Lower lobe of right lung (tissue), 2 donors: ENCODE data around the gene HTT. TPM values are rescaled to one million over a fixed set of nuclear protein-coding genes. Genes with fewer than 3 reads are reported as not detected.
A peak's percentile ranks its signal among the peaks of the same experiment; 100 is the strongest.

Experiments used
- ATAC-seq, 2 donors: fragments of 200-7000 bp; cut with Tn5 transposase; one replicate each; pipeline ENCODE4 v1.9.1; 2020 to 2022; ENCODE audit warnings: mild to moderate bottlenecking in 2 of 2, moderate library complexity in 2 of 2
- DNase-seq: peaks from one replicate; pipeline ENCODE4 v3.0.0-alpha.2; 2020
- H3K27ac ChIP-seq: fragments of 200-600 bp; one replicate; pipeline ENCODE4 v1.8.0; 2022
- H3K27me3 ChIP-seq: fragments of 200-600 bp; one replicate; pipeline ENCODE4 v1.8.0; 2022; ENCODE audit warnings: low read depth
- H3K36me3 ChIP-seq: fragments of 200-600 bp; one replicate; pipeline ENCODE4 v1.8.0; 2022; ENCODE audit warnings: mild to moderate bottlenecking
- H3K4me1 ChIP-seq: fragments of 200-600 bp; one replicate; pipeline ENCODE4 v1.8.0; 2022
- H3K4me3 ChIP-seq: fragments of 200-600 bp; one replicate; pipeline ENCODE4 v1.8.0; 2022; ENCODE audit warnings: mild to moderate bottlenecking
- H3K9me3 ChIP-seq: fragments of 200-600 bp; one replicate; pipeline ENCODE4 v1.8.0; 2022
- intact Hi-C: fragments of 100-400 bp; cut with DNase I; formaldehyde crosslinking; loops from one replicate; pipeline ENCODE4 v1.11.0; 2022
- total RNA-seq: library from RNA; stranded (reverse); fragmentation: NEBNext Ultra II Directional; extraction: Animal tissue kit (Norgen Biotek cat#: 25700); gene quantifications from one replicate; pipeline ENCODE4 v1.2.1, GENCODE V29; 2021
- TF ChIP-seq, protein P1 (sequence below): fragments of 200-600 bp; IDR thresholded peaks from one replicate; pipeline ENCODE4 v1.8.0; 2022; ENCODE audit warnings: antibody characterized with exemption, mild to moderate bottlenecking
- donor health status: DM: no; HTN: yes; CAD: no; lungs with severe emphysema.

The HTT gene
- total RNA-seq, 1 donor from 2014 or later, result 73.1 TPM

GRCh38 chr4:3283483-3283882, 209.0 kb downstream of the HTT start:
- Histone ChIP-seq H3K27me3 (peaks cover 6% of the 10 kb centered on the region), H3K36me3 (no peaks in the 10 kb centered on the region), H3K9me3 (no peaks in the 10 kb centered on the region), H3K4me3 (no peak overlapping the region), H3K4me1 (peaks cover 14% of the 10 kb centered on the region), H3K27ac (no peak overlapping the region)
- DNase-seq (no peak), ATAC-seq (no peak)
- TF ChIP-seq, protein P1, sequence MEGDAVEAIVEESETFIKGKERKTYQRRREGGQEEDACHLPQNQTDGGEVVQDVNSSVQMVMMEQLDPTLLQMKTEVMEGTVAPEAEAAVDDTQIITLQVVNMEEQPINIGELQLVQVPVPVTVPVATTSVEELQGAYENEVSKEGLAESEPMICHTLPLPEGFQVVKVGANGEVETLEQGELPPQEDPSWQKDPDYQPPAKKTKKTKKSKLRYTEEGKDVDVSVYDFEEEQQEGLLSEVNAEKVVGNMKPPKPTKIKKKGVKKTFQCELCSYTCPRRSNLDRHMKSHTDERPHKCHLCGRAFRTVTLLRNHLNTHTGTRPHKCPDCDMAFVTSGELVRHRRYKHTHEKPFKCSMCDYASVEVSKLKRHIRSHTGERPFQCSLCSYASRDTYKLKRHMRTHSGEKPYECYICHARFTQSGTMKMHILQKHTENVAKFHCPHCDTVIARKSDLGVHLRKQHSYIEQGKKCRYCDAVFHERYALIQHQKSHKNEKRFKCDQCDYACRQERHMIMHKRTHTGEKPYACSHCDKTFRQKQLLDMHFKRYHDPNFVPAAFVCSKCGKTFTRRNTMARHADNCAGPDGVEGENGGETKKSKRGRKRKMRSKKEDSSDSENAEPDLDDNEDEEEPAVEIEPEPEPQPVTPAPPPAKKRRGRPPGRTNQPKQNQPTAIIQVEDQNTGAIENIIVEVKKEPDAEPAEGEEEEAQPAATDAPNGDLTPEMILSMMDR, result no peak
- intact Hi-C loops, result no loop called here

GRCh38 chr4:3283916-3284315, 209.4 kb downstream of the HTT start:
- intact Hi-C loops, result no loop called here
- TF ChIP-seq, protein P1, result no peak
- peaks cover 16% of the 10 kb centered on the region for H3K4me1 ChIP-seq
- no peaks in the 10 kb centered on the region for H3K9me3 ChIP-seq
- peaks cover 6% of the 10 kb centered on the region for H3K27me3 ChIP-seq
- ATAC-seq (no peak), DNase-seq (no peak)
- no peaks in the 10 kb centered on the region for H3K36me3 ChIP-seq
- H3K4me3 ChIP-seq, result no peak overlapping the region
- H3K27ac ChIP-seq, result no peak overlapping the region

GRCh38 chr4:3284734-3285557, 210.5 kb downstream of the HTT start:
- no peak for DNase-seq
- Histone ChIP-seq H3K4me1 (peaks cover 16% of the 10 kb centered on the region), H3K27me3 (peaks cover 6% of the 10 kb centered on the region), H3K36me3 (no peaks in the 10 kb centered on the region), H3K4me3 (no peak overlapping the region), H3K9me3 (no peaks in the 10 kb centered on the region), H3K27ac (no peak overlapping the region)
- no peak for ATAC-seq
- intact Hi-C loops, result no loop called here
- TF ChIP-seq, protein P1, result no peak

DNA sequence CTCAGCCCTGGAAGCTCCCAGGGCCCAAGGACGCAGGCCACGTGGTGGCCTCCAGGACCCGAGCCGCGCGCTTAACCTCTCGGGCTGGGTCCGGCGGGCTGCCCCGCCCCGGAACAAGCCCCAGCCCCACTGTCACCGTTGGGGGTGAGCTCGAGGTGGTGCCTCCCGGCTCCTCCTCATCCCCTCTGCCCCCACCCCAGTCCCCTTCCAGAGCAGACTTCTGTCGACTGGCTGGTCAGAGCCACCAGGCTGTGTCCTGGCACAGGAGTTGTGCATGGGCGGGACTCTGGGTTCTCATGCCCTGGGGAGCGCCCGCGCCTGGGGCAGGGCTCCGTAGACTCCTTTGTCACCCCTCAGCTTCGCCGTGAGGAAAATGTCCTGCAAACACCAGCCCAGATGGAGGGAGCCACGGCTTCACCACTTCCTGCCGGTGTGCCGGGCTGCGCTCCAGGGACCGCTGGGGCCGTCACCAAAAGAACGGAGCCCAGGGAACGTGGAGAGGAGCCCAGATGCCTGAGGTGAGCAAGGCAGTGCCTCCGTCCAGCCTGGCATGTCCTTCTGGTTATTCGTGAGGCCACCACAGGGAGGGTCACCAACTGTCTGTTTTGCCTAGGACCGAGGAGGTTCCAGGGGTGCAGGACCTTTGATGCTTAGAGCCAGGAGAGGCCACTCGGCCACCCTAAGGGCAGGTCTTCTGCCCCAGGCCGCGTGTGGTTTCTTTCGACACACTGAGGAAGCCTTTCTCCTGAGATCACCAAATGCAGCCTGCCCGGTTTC, 211.3 kb downstream of the HTT start:
- TF ChIP-seq, protein P1, result no peak
- Histone ChIP-seq H3K27me3 (peaks cover 6% of the 10 kb centered on the region), H3K9me3 (no peaks in the 10 kb centered on the region), H3K4me1 (peaks cover 16% of the 10 kb centered on the region), H3K4me3 (no peak overlapping the region), H3K36me3 (no peaks in the 10 kb centered on the region), H3K27ac (no peak overlapping the region)
- ATAC-seq (peak; percentile 69 to 74), DNase-seq (peak; percentile 76)
- intact Hi-C loops, result no loop called here

GRCh38 chr4:3286335-3287175, 212.1 kb downstream of the HTT start:
- no peak for DNase-seq

More at GRCh38 chr4:3286335-3287175, 212.1 kb downstream of the HTT start:
- no peaks in the 10 kb centered on the region for H3K9me3 ChIP-seq
- peaks cover 23% of the 10 kb centered on the region for H3K4me1 ChIP-seq
- intact Hi-C loops, result no loop called here
- H3K27me3 ChIP-seq, result peaks cover 6% of the 10 kb centered on the region
- TF ChIP-seq, protein P1, result no peak
- ATAC-seq, result no peak
- H3K27ac ChIP-seq, result no peak overlapping the region
- no peak overlapping the region for H3K4me3 ChIP-seq
- H3K36me3 ChIP-seq, result no peaks in the 10 kb centered on the region
